Common myeloid progenitor, CD34-positive (primary cell): ENCODE measurements around the gene TELO2. TPM values are rescaled to one million over a fixed set of nuclear protein-coding genes. Genes with fewer than 3 reads are reported as not detected.

Source experiments
- CTCF ChIA-PET: fragments of 350-600 bp; sonication (Branson Sonifier 250); formaldehyde crosslinking; loops from one replicate; lab custom pipeline; 2021; ENCODE audit warnings: antibody characterized with exemption; lab: Charles Lee
- POLR2A ChIA-PET: fragments of 350-600 bp; sonication (Branson Sonifier 250); formaldehyde crosslinking; loops from one replicate; lab custom pipeline; 2021; ENCODE audit warnings: antibody characterized with exemption; lab: Charles Lee
- DNase-seq, 3 donors: peaks; one replicate each; pipeline versions ENCODE4 v3.0.0 to v3.0.0-alpha.2; 2013
- H3K27ac ChIP-seq, 2 experiments: 1 replicate in 1 of 2; 2 replicates in 1 of 2; pipeline ENCODE4 v1.7.0; 2013; ENCODE audit warnings: inconsistent platforms in 2 of 2, low read length in 2 of 2, mild to moderate bottlenecking in 2 of 2, low read depth in 1 of 2, moderate library complexity in 1 of 2; ENCODE audit not compliant: severe bottlenecking in 2 of 2, insufficient read depth in 1 of 2, poor library complexity in 1 of 2
- H3K27me3 ChIP-seq, 5 experiments: replicated peaks in 2 of 5; 1 replicate in 3 of 5; 2 replicates in 2 of 5; pipeline versions ENCODE4 v1.6.1 to v1.7.0; 2013; ENCODE audit warnings: low read length in 4 of 5, mild to moderate bottlenecking in 2 of 5, moderate library complexity in 2 of 5, inconsistent platforms in 1 of 5; ENCODE audit not compliant: insufficient read depth in 5 of 5, control insufficient read depth in 4 of 5
- H3K36me3 ChIP-seq, 4 experiments: 1 replicate in 2 of 4; 2 replicates in 2 of 4; pipeline versions ENCODE4 v1.6.1 to v1.7.0; 2013; ENCODE audit warnings: low read length in 3 of 4, control low read depth in 1 of 4, mild to moderate bottlenecking in 1 of 4; ENCODE audit not compliant: control insufficient read depth in 4 of 4, insufficient read depth in 4 of 4
- H3K4me1 ChIP-seq, 4 experiments: 1 replicate in 3 of 4; 2 replicates in 1 of 4; pipeline versions ENCODE4 v1.6.1 to v1.7.1; 2013; ENCODE audit warnings: low read length in 3 of 4, mild to moderate bottlenecking in 3 of 4, control low read depth in 1 of 4, inconsistent platforms in 1 of 4, moderate library complexity in 1 of 4; ENCODE audit not compliant: control insufficient read depth in 4 of 4, insufficient read depth in 4 of 4; ENCODE audit errors: control extremely low read depth in 1 of 4
- H3K4me3 ChIP-seq, 7 experiments: 1 replicate in 4 of 7; 2 replicates in 3 of 7; pipeline versions ENCODE4 v1.5.1 to v1.7.0; 2013; ENCODE audit warnings: mild to moderate bottlenecking in 7 of 7, low read length in 6 of 7, moderate library complexity in 6 of 7, inconsistent platforms in 2 of 7, low read depth in 2 of 7, control low read depth in 1 of 7; ENCODE audit not compliant: insufficient read depth in 4 of 7, control insufficient read depth in 1 of 7; ENCODE audit errors: extremely low read depth in 1 of 7
- H3K9me3 ChIP-seq, 5 experiments: 1 replicate in 4 of 5; 2 replicates in 1 of 5; pipeline versions ENCODE4 v1.6.1 to v1.7.1; 2013; ENCODE audit warnings: low read length in 4 of 5, mild to moderate bottlenecking in 2 of 5, inconsistent platforms in 1 of 5, low read depth in 1 of 5, moderate library complexity in 1 of 5; ENCODE audit not compliant: control insufficient read depth in 4 of 5, insufficient read depth in 2 of 5; ENCODE audit errors: control extremely low read depth in 1 of 5
- WGBS: methylation state at CpG from one replicate; pipeline ENCODE4 v1.1.5; 2013; ENCODE audit not compliant: insufficient coverage; 5-methylcytosine and 5-hydroxymethylcytosine counted together
- polyA plus RNA-seq: library from polyadenylated mRNA; unstranded; fragments of 120-200 nt; gene quantifications from one replicate; pipeline ENCODE4 v1.2.1, GENCODE V29; 2013

Gene TELO2
- polyA plus RNA-seq, result 25.2 TPM

DNA sequence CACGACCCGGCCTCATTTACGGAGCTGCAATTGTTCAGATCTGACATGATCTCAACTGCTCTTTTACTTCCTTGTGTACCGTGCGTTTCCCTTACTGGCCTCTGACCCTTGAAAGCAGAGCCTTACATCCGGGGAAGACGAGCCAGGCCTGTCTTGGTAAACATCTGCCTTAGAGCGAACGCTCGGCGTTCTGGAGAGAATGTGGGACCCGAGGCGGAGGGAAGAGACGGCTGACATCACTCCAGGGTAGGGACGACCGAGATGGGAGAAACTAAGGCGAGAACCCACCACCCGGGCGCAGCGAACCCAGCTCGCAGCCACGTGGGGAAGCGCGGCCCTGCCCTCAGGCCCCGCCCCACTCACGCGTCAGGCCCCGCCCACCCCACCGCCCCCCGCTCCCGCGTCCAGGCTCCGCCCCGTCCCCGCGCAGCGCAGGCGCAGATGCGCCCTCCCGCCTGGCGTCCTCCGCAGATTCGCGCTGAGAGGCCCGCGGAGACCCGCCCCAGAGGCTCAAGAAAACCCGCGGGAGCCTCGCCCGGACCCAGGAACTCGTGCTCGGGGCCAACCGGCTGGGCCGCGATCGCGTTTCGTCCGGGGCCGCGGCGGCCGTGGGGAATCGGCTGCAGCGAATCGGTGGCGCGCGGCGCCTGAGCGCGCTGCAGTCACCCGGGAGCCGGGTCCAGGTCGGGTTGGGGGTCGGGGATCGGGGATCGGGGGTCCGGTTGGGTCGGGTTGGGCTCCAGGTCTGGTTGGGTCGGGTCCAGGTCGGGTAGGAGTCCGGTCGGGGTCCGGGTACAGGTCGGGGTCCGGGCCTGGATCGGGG, at the start of gene TELO2:
TELO2 (plus strand) TSS at position 438 of the 823 bp plus-strand sequence. CDS start 922 bp downstream, outside the sequence.
- no peaks in the 10 kb centered on the region for H3K9me3 ChIP-seq
- under 1% methylated on average over 64 of the region's 89 CpGs for WGBS
- ChIA-PET CTCF (interaction anchor here (0.8 to 1.2 kb wide), 3 partner anchors 11 to 29 kb away, joined by 3 read pairs; no protein-coding TSS in a partner anchor), POLR2A (interaction anchor here (0.6 kb wide), 1 partner anchor 970 kb away, joined by 3 read pairs; no protein-coding TSS in a partner anchor)
- peak; percentile 72 to 88 (median 83) for DNase-seq
- H3K27ac ChIP-seq, result peak within 1 kb of the TSS; percentile 90 to 94
- H3K4me3 ChIP-seq, result peak within 1 kb of the TSS; percentile 57 to 87 (median 80)
- peaks cover 0 to 41% (median 24%) of the 10 kb centered on the region in 4 experiments for H3K36me3 ChIP-seq
- peaks cover 2 to 29% (median 24%) of the 10 kb centered on the region in 4 experiments for H3K4me1 ChIP-seq
- H3K27me3 ChIP-seq, result no peaks in the 10 kb centered on the region

DNA sequence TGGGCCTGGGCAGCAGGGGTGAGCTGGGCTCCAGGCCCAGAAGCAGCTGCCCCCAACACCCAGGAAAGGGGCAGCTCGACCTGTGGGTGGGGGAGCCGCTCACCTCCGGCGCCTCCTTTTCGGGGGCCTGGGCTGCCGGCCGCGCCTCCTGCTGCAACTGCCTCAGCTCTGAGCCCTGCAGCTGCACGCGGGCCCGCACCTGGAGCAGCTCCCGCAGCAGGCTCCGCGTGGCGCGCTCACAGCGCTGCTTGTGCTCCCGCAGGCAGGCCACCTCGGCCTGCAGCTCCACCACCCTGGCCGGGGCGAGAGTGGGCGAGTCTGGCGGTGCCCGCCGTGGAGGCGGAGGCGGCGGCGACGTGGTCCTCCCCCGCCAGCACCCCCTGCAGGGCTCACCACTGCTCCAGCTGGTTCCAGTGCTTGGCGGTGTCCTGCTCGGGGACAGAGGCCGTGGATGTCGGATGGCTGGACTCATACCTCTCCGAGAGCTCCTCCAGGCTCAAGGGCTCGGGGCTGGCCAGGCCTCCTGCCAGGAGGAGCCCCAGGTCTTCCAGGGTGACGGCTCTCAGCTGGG, 49.7 kb upstream of the TELO2 start:
- Histone ChIP-seq H3K4me1 (no peaks in the 10 kb centered on the region), H3K27ac (no peak overlapping the region), H3K36me3 (peaks cover 2 to 33% (median 23%) of the 10 kb centered on the region in 4 experiments), H3K4me3 (no peak overlapping the region), H3K27me3 (no peaks in the 10 kb centered on the region), H3K9me3 (no peaks in the 10 kb centered on the region)
- WGBS, result 94% methylated on average over 35 of the region's 38 CpGs
- POLR2A ChIA-PET, result no interaction called here
- no peak for DNase-seq
- CTCF ChIA-PET, result no interaction called here

DNA sequence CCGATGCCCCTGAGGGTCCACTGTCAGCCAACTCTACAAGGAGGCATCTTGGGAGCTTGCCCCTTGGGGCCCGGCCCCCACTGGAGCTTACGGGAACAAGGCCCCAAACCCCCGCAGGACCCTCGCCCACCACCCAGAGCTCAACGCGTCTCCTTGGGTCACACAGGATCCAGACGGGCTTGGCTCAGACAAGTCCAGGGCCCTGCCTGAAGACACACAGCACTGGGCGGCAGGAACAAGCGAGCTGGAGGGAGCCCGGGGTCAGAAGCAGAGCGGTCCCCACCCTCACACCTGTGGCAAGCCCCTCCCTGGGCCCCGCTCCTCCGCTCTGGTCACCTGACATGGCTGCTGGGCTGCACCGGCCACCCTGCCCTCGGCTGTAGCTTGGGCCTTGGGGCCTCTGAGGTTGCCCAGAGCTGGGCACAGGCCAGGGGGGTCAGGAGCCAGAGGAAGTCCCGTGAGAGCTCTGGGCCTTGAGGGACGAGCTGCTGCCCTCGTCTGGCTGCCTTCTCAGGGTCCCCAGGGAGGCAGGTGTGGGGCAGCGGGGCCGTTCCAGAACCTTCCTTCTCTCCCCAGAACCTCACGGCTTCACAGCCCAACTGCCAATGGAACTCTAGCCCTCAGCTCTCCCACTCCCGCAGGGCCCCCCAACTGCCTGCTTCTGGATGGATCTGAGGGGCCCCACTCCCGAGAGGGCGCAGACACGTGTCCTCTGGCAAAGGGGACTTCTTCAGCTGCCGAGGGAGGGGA, 49.0 kb upstream of the TELO2 start, which contains the start of gene CCDC154:
CCDC154 (minus strand) TSS at position 577 of the 750 bp plus-strand sequence; CDS start at position 343, 234 bp downstream.
- H3K4me3 ChIP-seq, result no peak within 1 kb of the TSS
- no peaks in the 10 kb centered on the region for H3K4me1 ChIP-seq
- CTCF ChIA-PET, result interaction anchor here (1.0 kb wide), 1 partner anchor 16 kb away, joined by 4 read pairs; no protein-coding TSS in a partner anchor
- POLR2A ChIA-PET, result no interaction called here
- no peak within 1 kb of the TSS for H3K27ac ChIP-seq
- no peaks in the 10 kb centered on the region for H3K9me3 ChIP-seq
- no peaks in the 10 kb centered on the region for H3K27me3 ChIP-seq
- H3K36me3 ChIP-seq, result peaks cover 2 to 39% (median 28%) of the 10 kb centered on the region in 4 experiments
- no peak for DNase-seq
- WGBS, result 92% methylated on average over 19 of the region's 27 CpGs

DNA sequence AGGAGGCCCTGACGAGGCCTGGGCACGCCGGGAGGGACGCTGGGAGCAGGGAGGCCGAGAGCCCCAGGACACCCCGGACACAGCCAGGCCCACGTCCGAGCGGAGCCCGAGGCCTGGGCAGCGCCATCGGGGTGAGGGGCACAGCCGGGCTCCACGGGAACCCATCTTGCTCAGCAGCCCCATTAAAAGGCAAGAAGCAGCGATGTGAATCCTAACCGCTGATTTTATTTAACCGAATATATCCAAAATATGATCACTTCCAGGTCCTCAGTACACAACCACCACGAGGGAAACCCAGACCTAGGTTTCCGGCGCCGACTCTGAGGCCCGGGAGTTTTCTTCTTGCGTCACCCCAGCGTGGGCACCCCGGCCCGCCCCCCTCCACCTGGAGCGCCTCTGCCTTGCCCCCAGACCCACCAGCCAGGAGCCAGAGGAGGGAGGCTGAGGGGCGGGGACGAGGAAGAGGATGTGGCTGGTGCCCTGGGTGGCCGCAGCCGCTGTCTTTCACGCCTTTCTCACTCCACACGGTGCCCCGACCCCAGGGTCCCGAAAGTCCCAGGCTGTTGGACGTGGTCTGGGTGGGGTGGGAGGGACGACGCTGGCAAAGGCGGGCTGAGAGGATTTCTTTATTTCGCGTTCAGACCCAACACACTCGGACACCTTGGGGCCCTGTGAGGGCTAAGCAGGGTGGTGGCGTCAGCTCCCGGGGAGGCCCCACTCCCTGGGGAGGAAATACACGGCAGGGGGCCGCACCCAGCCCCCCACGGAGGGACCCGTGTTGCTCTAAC, 48.2 kb upstream of the TELO2 start:
- Histone ChIP-seq H3K4me3 (no peak overlapping the region), H3K9me3 (no peaks in the 10 kb centered on the region), H3K27me3 (no peaks in the 10 kb centered on the region), H3K36me3 (peaks cover 2 to 47% (median 32%) of the 10 kb centered on the region in 4 experiments), H3K27ac (no peak overlapping the region), H3K4me1 (no peaks in the 10 kb centered on the region)
- DNase-seq, result no peak
- CTCF ChIA-PET, result interaction anchor here (1.0 kb wide), 1 partner anchor 16 kb away, joined by 4 read pairs; no protein-coding TSS in a partner anchor
- POLR2A ChIA-PET, result no interaction called here
- 90% methylated on average over 38 of the region's 48 CpGs for WGBS

DNA sequence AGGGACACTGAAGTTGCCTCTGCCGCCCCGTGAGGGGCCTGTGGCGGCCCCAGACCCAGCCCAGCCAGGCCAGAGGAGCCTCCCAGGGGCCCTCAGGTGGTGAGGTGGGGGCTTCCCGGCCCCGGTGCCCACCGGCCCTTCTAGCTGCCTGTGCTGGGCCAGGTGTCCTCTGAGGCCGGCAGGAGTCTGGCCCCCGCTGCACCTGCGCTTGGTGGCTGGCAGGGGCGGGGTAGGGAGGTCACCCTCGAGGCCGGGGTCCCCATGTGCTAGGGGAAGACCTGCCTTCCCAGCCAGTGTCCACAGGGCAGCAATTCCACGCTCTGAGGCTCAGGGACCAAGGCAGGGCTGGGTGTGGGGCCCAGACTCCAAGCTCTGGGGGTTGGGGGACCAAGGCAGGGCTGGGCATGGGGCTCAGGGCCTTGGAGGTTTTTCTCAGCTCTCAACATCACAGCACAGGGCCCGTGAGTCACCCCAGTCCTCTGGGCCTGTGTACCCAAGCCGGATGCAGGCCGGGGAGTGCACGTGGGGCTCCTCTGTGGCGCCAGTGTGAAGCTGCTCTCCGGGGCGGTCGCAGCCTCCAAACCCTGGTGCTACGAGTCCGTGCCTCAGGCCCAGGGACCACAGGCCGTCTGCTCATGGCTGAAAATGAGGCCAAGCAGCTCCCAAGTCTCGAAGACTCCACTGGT, 47.5 kb upstream of the TELO2 start:
- ChIA-PET POLR2A (no interaction called here), CTCF (no interaction called here)
- no peak for DNase-seq
- 97% methylated on average over 20 of the region's 25 CpGs for WGBS
- no peaks in the 10 kb centered on the region for H3K4me1 ChIP-seq
- no peaks in the 10 kb centered on the region for H3K9me3 ChIP-seq
- H3K27ac ChIP-seq, result no peak overlapping the region
- no peak overlapping the region for H3K4me3 ChIP-seq
- H3K27me3 ChIP-seq, result no peaks in the 10 kb centered on the region
- peaks cover 2 to 54% (median 38%) of the 10 kb centered on the region in 4 experiments for H3K36me3 ChIP-seq
